Brain microvascular endothelial cell (primary cell): ENCODE results near the gene MADD.
A peak's percentile ranks its signal among the peaks of the same experiment; 100 is the strongest.

ENCODE experiments used
- DNase-seq: peaks from one replicate; pipeline ENCODE4 v3.0.0-alpha.2; 2020
- H3K27ac ChIP-seq: fragments of 250-450 bp; sonication (Bioruptor Pico); 2 replicates; pipeline ENCODE4 v1.5.1; 2020; ENCODE audit warnings: mild to moderate bottlenecking, moderate library complexity
- H3K27me3 ChIP-seq: fragments of 250-450 bp; sonication (Bioruptor Pico); replicated peaks from 2 replicates; pipeline ENCODE4 v1.5.1; 2020; ENCODE audit warnings: mild to moderate bottlenecking
- H3K36me3 ChIP-seq: fragments of 250-450 bp; sonication (Bioruptor Pico); replicated peaks from 2 replicates; pipeline ENCODE4 v1.5.1; 2020; ENCODE audit warnings: mild to moderate bottlenecking
- H3K4me3 ChIP-seq: 2 replicates; pipeline ENCODE4 v1.5.1; 2011; ENCODE audit warnings: low read depth, mild to moderate bottlenecking, control low read depth, low read length, moderate library complexity
- in situ Hi-C: cut with HindIII; loops from 2 replicates; pipeline ENCODE4 v1.10.0; 2017; ENCODE audit warnings: low sequenced_read_pairs, low pct_ligation_motif_present
- TF ChIP-seq, protein P1 (sequence below): IDR thresholded peaks from 2 replicates; pipeline ENCODE4 v1.5.1; 2011; ENCODE audit warnings: low read depth, mild to moderate bottlenecking, moderate library complexity, low read length, control low read depth, inconsistent platforms; ENCODE audit errors: missing control alignments

The MADD gene

DNA sequence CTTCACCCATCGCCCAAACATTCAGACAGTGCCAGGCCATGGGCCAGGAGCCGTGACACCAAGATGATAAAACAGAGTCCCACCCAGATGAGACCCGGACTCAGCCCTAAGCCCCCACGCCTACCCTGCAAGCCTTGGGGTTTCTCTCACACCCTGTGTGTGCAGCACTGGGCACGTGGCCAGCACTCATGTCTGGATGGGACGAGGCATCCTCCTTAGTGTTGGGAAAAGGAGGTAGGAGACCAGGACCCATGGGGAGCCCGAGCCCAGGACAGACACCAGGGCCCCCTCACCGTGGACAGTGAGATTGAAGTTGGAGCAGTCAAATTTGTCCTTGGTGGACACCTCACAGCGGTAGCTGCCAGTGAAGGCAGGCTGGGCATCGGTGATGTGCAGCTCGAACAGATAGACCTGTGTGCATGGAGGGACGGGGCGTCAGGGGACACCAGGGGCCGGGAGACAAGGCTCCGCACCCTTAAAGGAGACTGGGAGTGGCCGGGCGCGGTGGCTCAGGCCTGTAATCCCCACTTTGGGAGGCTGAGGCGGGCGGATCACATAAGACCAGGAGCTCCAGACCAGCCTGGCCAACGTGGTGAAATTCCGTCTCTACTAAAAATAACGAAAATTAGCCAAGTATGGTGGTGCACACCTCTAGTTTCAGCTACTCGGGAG is 78.3 kb downstream of the MADD start:
- H3K4me3 ChIP-seq: no peak overlapping the region
- in situ Hi-C loops: no loop called here
- peaks cover 2% of the 10 kb centered on the region for H3K27me3 ChIP-seq
- H3K36me3 ChIP-seq: no peaks in the 10 kb centered on the region
- TF ChIP-seq, protein P1, sequence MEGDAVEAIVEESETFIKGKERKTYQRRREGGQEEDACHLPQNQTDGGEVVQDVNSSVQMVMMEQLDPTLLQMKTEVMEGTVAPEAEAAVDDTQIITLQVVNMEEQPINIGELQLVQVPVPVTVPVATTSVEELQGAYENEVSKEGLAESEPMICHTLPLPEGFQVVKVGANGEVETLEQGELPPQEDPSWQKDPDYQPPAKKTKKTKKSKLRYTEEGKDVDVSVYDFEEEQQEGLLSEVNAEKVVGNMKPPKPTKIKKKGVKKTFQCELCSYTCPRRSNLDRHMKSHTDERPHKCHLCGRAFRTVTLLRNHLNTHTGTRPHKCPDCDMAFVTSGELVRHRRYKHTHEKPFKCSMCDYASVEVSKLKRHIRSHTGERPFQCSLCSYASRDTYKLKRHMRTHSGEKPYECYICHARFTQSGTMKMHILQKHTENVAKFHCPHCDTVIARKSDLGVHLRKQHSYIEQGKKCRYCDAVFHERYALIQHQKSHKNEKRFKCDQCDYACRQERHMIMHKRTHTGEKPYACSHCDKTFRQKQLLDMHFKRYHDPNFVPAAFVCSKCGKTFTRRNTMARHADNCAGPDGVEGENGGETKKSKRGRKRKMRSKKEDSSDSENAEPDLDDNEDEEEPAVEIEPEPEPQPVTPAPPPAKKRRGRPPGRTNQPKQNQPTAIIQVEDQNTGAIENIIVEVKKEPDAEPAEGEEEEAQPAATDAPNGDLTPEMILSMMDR: no peak
- no peak for DNase-seq
- no peak overlapping the region for H3K27ac ChIP-seq

DNA sequence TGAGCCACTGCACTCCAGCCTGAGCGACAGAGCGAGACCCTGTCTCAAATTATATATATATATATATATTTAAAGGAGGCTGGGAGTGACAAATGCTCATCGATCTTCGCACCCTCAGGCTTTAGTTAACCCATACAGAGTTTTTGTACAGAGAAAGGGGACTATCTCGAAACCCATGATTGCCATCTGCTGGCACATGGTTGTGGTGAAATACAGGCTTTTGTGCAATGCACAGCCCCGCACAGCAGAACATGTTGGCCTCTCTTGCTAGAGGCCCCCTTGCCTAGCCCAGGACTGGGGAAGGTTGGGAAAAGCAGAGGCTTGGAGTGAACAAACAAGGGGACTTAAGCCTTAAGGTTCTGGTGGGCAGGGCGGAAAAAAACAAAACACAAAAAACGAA is 78.9 kb downstream of the MADD start:
- Histone ChIP-seq H3K27me3 (peaks cover 2% of the 10 kb centered on the region), H3K4me3 (no peak overlapping the region), H3K27ac (no peak overlapping the region), H3K36me3 (no peaks in the 10 kb centered on the region)
- TF ChIP-seq, protein P1: peak; percentile 58
- peak; percentile 31 for DNase-seq
- in situ Hi-C loops: no loop called here

DNA sequence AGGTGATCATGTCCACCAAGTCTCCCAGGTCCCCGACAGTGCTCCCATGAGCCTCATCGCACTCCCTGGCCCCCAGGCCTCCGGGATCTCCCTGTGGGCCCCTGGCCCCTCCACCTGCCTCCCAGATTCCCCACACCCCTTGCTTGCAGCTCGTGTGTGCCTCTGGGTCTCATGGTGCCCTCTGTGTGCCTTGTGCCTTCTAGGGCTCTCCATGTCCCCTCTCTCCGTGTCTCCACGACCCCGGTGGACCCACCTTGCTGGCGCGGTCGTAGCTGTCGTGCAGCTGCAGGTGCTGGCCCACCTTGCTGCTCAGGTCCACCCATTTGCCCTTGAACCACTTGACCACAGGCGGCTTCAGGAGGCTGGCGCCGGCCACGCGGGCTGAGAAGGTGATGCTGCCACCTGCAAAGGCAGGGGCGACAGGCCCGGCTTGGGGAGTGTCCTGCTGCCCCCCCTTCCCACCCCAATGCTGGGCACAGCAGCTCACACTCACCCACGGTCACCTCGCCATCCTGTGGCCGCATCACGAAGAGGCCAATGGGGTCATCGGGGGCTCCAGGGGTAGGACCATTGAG is 79.7 kb downstream of the MADD start:
- TF ChIP-seq, protein P1: no peak
- DNase-seq: no peak
- Histone ChIP-seq H3K36me3 (no peaks in the 10 kb centered on the region), H3K27ac (no peak overlapping the region), H3K27me3 (peaks cover 2% of the 10 kb centered on the region), H3K4me3 (no peak overlapping the region)
- in situ Hi-C loops: no loop called here

DNA sequence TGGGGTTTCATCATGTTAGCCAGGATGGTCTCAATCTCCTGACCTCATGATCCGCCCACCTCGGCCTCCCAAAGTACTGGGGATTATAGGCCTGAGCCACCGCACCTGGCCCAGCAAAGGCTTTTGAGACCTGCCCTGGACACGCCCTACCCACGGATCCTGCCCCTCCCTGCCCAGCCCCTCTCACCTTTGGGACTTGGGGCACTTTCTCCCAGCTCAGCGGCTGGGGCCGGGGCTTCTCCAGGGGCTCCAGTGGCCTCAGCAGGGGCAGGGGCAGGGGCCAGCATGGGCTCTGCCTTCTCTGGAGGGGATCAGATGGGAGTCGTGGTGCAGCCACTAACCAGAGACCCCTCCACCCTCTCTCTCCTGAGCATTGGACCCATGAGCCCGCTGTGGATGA is 80.4 kb downstream of the MADD start:
- no peak for DNase-seq
- in situ Hi-C loops: no loop called here
- TF ChIP-seq, protein P1: no peak

DNA sequence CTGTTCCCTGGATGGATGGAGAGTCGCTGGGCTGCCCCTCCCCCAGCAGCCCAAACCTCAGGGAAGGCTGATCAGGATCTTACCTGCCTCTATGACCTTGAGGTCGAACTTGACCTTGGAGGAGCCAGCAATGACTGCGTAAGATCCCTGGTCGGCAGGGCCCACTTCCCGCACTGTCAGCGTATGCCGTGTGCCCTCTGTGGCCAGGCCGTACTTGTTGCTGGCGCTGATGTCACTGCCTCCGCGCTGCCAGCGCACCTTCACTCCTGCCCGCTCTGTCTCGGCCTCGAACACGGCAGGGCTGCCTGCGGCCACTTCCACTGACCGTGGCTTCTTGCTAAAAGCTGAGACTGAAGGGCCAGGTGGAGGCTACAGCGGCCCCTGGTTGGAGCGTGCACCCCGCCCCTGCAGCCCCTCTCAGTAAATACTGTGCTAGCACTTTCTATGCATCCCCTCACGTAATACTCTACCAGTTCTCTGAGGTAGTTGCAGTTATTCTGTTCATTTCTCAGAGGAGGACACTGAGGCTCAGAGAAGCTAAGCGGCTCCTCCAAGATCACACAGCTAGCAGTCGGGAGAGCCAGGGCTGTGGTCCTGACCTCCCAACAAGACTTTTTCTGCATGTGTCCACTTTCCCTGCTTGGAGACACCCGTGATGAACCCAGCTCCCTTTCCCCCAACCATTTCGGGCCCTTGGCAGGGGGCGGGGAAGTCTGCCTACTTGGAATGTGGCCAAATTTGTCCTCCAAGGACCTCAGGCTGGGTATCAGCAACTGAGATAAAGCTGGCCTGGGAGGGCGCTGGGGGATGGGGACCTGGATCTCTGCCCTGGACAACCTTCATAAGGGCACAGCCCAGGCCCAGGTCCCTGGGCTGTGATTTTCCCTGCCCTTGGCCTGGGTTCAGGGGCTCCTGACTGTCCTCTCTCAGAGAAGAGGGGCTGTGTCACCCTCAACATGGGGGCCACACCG is 81.5 kb downstream of the MADD start:
- Histone ChIP-seq H3K36me3 (no peaks in the 10 kb centered on the region), H3K4me3 (no peak overlapping the region), H3K27me3 (no peaks in the 10 kb centered on the region), H3K27ac (no peak overlapping the region)
- TF ChIP-seq, protein P1: no peak
- no peak for DNase-seq
- in situ Hi-C loops: no loop called here

More for the DNA sequence above, 80.4 kb downstream of the MADD start:
- Histone ChIP-seq H3K36me3 (no peaks in the 10 kb centered on the region), H3K27me3 (peaks cover 2% of the 10 kb centered on the region), H3K27ac (no peak overlapping the region), H3K4me3 (no peak overlapping the region)
